Iris pigment epithelial cell (primary cell): ENCODE measurements around the gene VTN.

Experiments
- DNase-seq: peaks from one replicate; pipeline ENCODE4 v3.0.0-alpha.2; 2011; ENCODE audit warnings: low read depth

VTN gene

GRCh38 chr17:28368915-28369683 lies 1.0 kb downstream of the VTN start:
- DNase-seq, result no peak

- DNase-seq, result no peak
Measured at GRCh38 chr17:28368306-28368831, 1.7 kb downstream of the VTN start.

- no peak for DNase-seq
Measured at GRCh38 chr17:28367641-28368305, 2.3 kb downstream of the VTN start.

- DNase-seq, result no peak
Measured at GRCh38 chr17:28366605-28367004, 3.5 kb downstream of the VTN start.

- no peak for DNase-seq
Measured at GRCh38 chr17:28365487-28365886, 4.6 kb downstream of the VTN start.

- DNase-seq, result no peak
Measured at GRCh38 chr17:28364665-28365363, 5.3 kb downstream of the VTN start, which contains the start of gene SEBOX. Gene SEBOX, minus strand, starts transcription at chr17:28365199. Its CDS starts 48 bp downstream, at chr17:28365151.

- DNase-seq, result no peak
Measured at GRCh38 chr17:28363776-28364650, 6.1 kb downstream of the VTN start.

- DNase-seq, result no peak
Measured at GRCh38 chr17:28363186-28363585, 6.9 kb downstream of the VTN start.

GRCh38 chr17:28357901-28358197 lies 12.3 kb downstream of the VTN start:
- DNase-seq, result no peak

- DNase-seq, result peak; percentile 95
Measured at GRCh38 chr17:28357061-28357900, 12.8 kb downstream of the VTN start, which contains the start of gene POLDIP2. Gene POLDIP2, minus strand, starts transcription at chr17:28357527. Its CDS starts 79 bp downstream, at chr17:28357448.

- no peak for DNase-seq
Measured at GRCh38 chr17:28350271-28350670, 19.8 kb downstream of the VTN start.

GRCh38 chr17:28348979-28349378 lies 21.1 kb downstream of the VTN start:
- no peak for DNase-seq

- DNase-seq, result peak; percentile 88
Measured at GRCh38 chr17:28347261-28347891, 22.7 kb downstream of the VTN start.

- DNase-seq, result peak; percentile 82
Measured at GRCh38 chr17:28346746-28347246, 23.3 kb downstream of the VTN start.

GRCh38 chr17:28346199-28346580 lies 23.9 kb downstream of the VTN start:
- DNase-seq, result no peak

- DNase-seq, result no peak
Measured at GRCh38 chr17:28345419-28346198, 24.5 kb downstream of the VTN start.

GRCh38 chr17:28344435-28344901 lies 25.6 kb downstream of the VTN start:
- DNase-seq, result no peak

- no peak for DNase-seq
Measured at GRCh38 chr17:28344011-28344410, 26.1 kb downstream of the VTN start.

GRCh38 chr17:28343491-28343932 lies 26.6 kb downstream of the VTN start:
- DNase-seq, result no peak
